ENCODE data around the gene PMPCA.
A peak's percentile ranks its signal among the peaks of the same experiment; 100 is the strongest.

Gene PMPCA

GRCh38 chr9:136410500-136411287 lies at the start of gene PMPCA, which contains the start of gene ENTR1:
PMPCA (plus strand) TSS chr9:136410658; CDS start chr9:136410669, 11 bp downstream.
ENTR1 (minus strand) TSS chr9:136410614; CDS start chr9:136410397, 217 bp downstream.
- peak; percentile 94 for DNase-seq

DNA sequence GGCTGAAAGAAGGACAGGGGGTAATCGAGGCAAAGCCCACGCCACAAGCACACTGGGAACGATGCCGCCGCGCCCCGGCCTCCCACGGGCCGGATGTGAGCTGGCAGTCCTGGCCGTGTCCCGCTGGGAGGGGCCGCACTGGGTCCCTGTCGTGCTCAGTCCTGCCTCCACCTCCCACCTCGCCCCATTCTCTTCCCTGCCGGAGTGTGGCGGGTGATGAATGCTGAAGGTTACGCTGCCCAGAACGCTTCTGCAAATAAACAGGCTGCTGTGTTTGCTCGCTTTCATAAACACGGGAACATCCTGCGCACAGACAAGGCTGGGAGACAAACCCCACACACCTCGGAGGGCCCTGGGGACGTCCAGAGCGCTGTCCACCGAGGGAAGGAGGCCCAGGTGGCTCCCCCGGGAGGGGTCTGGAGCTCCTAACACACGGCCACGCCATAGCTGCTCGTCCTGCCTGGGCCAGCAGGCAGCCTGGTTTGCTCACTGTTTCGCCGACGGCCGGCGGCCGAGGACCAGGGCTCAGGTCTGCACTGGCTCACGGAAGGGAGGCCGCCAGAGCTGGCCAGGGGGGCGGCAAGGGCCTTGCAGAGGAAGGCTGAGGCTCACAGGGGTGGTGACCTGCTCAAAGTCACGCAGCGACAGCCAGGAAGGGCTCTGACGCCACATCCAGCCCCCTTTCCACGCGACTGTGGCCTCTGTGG lies 49.3 kb upstream of the PMPCA start:
- no peak for DNase-seq

- no peak for DNase-seq
These were observed 48.6 kb upstream of the PMPCA start for GRCh38 chr9:136361754-136362449.

DNA sequence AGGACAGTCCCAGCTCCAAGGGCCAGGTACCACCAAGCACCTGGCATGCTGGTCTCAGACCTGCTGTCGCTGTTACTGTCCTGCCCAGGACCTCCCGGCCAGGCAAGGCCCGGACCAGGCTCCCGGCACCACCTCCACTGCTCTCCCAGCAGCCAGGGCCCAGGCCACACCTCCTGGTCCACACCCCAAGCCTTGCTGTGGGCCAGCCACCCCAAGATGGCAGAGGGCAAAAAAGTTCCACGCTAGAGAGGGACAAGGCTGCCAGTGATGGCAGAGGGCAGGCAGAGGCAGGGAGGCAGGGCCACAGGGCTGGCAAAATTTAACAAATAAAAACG lies 48.0 kb upstream of the PMPCA start:
- no peak for DNase-seq

- peak; percentile 90 for DNase-seq
These were observed 47.1 kb upstream of the PMPCA start, which contains the start of gene DNLZ for GRCh38 chr9:136363106-136363948. DNLZ (minus strand) TSS chr9:136363744; CDS start chr9:136363714, 30 bp downstream.

- no peak for DNase-seq
These were observed 46.3 kb upstream of the PMPCA start for GRCh38 chr9:136363949-136364748.

DNA sequence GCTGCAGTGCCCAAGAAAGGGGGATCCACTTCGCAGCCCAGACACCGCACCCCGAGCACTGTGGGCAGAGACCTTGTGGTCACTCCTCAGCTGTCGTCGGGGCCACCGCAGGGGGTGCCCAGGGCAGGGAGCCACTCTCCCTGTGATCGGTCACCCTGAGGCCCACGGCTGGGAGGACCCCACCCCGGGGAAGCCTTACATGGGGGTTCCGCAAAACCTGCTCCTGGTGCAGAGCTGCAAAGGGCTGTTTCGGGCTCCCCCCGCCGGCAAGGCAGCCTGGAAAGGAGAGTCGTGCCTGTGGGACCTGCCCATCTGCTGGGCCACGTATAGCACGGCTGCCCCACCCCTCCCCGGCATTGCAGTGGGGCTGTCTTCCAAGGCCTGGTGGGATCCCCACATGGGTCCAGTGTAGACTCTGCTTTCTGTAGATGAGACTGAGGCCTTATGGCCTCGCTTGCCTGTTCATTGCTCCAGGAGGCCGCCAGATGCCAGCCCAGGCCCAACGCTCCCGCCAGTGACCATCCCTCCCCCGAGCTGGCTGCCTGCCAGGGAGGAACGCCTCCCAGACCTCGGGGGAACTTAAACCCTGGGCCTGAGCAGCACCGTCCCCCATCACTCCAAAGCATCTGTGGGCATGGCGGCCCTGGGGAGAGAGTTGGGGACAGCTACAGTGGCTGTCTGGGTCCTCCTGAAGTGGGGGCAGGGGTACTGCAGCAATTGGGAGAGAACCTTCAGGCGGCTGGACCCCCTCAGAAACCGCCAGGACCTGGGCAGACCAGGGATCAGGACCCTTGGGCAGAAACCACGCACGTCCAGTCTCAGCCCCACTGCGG lies 45.3 kb upstream of the PMPCA start:
- no peak for DNase-seq

DNA sequence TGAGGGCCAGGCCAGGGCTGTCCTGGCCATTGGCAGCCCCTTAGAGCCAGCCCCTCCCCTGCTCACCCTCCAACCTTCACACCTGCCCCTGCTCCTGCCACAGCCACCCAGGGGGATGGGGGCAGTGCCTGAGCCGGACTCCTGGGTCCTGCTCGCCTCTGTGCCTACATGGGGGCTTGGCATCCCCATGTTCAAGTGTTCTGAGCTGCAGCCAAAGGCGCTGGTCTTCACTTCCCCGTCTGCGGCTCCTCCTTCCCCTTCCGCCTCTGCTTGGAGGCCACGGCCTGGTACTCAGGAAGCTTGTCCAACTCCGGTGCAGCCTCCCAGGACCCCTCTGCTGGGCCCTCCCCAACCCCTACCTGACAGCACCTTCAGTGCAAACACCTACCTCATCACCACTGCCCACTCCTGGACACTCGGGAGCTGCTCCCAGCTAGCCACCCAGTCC lies 44.7 kb upstream of the PMPCA start:
- no peak for DNase-seq

GRCh38 chr9:136366826-136367225 lies 43.6 kb upstream of the PMPCA start:
- no peak for DNase-seq

- DNase-seq, result no peak
These were observed 42.9 kb upstream of the PMPCA start for GRCh38 chr9:136367296-136368145.

GRCh38 chr9:136368190-136368589 lies 42.3 kb upstream of the PMPCA start:
- no peak for DNase-seq

DNA sequence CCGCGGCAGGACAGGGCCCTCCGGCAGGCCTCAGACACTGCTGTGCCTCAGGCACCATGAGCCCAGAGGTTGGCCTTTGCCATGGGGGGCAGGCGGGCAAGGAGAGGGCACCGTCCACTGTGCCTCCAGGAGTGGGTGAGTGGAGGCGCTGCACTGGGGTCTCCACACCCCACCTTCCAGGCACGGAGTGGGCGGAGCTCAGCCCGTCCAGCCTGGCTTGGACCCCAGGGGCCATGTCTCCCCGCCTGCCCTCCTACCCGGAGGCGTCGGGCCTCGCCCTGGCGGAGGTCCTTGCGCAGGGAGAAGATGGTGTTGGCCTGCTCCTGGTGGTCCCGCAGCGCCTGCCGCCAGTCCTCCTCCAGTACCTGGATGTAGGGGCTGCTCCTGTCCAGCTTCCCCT lies 40.4 kb upstream of the PMPCA start:
- DNase-seq, result no peak

GRCh38 chr9:136370687-136371532 lies 39.5 kb upstream of the PMPCA start:
- DNase-seq, result no peak

GRCh38 chr9:136371533-136371880 lies 39.0 kb upstream of the PMPCA start:
- DNase-seq, result no peak

DNA sequence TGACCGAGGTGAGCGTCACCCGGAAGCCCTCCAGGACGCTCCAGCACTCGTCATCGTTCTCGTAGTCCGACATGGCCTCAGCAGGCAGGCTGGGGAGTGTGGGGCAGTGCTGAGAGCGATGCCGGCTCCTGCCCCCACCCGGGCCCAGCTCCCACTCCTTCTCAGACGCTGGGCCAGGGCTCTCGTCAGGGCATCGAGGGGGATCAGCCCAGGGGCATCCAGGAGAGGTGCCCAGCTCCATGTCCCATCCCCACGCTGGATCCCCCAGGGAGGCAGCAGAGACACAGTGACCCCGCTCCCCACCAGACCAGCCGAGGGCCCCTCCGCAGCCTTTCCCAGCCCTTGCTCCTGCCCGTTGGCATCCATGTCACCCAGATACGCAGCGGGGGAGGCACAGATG lies 38.5 kb upstream of the PMPCA start:
- no peak for DNase-seq

- DNase-seq, result no peak
These were observed 37.7 kb upstream of the PMPCA start for GRCh38 chr9:136372561-136373299.

GRCh38 chr9:136373300-136374182 lies 36.9 kb upstream of the PMPCA start, which contains the start of gene CARD9:
CARD9 (minus strand) TSS chr9:136373669; CDS start chr9:136372078, 1,591 bp downstream.
- DNase-seq, result no peak
